G401 (cell line): Measurements from ENCODE around the gene MARF1. TPM values are rescaled to one million over a fixed set of nuclear protein-coding genes. Genes with fewer than 3 reads are reported as not detected.
"Not testable (repeated sequence)": the region's sequence is repeated elsewhere in the genome, so short reads cannot be mapped to it uniquely, and the experiment has no call there.

ENCODE experiments used
- DNase-seq: peaks from one replicate; pipeline ENCODE4 v3.0.0-alpha.2; 2015; ENCODE audit warnings: low spot score
- in situ Hi-C: cut with HindIII; loops from 2 replicates; pipeline ENCODE4 v1.10.0; 2016; ENCODE audit warnings: low sequenced_read_pairs, mixed read lengths
- total RNA-seq: library from RNA; depleted of rRNA; stranded (reverse); fragments of >200 nt; shearing (Covaris generic); gene quantifications from 2 replicates; pipeline ENCODE4 v1.2.3, GENCODE V29; 2014; rRNA removed

Gene MARF1
- total RNA-seq, 1 experiment from 2014 or later = 12.5 TPM

DNA sequence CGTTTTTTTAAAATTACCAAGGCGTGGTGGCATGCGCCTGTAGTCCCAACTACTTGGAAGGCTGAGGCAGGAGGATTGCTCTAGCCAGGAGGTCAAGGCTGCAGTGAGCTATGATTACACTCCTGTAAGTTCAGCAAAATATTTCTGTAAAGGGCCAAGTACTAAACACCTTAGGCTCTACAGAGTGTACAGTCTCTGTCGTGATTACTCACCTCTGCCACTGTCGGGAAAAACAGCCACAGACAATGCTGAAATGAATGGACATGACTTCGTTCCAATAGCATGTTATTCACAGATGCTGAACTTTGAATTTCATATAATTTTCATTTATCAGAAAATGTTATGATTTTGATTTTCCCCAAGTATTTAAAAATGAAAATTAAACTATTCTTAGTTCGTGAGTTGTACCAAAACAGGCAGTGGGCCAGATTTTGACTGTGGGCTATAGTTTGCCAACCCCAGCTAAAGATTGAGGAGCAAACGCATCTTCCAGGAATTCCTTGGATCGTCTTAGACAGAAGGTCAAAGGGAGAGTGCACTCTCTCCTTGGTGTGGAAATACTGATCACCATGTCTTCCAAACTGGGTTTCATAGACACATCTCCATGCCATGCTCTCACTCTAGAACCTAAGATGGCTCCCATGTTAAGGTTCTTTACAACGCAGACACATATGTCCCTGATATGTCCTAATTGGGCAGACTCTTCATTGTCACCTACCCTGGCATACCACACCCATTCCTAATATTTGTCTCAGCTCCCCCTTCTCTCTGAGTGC is 89.5 kb downstream of the MARF1 start:
- no peak for DNase-seq
- in situ Hi-C loops = no loop called here

DNA sequence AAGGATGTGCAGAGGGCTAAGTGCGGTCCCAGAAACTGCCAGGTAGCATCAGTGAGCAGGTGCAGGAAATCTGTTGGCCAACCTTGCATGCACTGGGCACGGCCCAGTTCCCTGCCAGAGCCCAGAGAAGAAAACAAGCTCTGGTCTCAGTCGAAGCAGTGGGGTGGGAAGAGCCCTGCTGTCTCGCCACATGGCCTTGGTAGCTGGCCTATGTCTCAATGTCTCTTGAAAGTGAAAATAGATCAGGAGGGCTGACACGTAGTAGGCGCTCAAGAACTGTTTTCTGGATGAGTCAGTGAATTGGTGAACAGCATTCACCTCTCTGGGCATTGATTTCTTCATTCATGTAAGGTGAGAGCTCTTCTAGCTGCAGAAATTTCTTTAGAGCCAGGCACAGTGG is 90.4 kb downstream of the MARF1 start:
- in situ Hi-C loops = no loop called here

DNA sequence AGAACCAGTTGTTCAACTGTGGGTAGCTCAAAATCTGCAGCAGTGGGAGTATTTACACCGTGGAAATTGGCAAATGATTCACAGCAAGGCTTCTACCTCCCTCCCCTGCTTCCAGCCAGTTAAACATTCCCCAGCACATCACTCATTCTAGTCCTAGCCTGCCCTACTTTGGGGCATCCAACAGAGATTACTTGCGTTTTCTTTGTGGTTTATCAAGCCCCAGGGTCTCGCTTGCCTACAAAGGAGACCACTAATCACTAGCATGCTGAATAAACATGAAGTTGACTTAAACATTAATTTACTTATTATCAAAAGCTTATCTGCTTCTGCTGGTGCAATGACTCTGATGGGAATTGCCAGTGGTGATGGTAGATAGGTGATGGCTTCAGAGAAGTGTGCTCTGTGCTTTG is 94.5 kb downstream of the MARF1 start:
- in situ Hi-C loops = no loop called here
- DNase-seq = no peak

More for the DNA sequence above, 90.4 kb downstream of the MARF1 start:
- DNase-seq = peak; percentile 96

DNA sequence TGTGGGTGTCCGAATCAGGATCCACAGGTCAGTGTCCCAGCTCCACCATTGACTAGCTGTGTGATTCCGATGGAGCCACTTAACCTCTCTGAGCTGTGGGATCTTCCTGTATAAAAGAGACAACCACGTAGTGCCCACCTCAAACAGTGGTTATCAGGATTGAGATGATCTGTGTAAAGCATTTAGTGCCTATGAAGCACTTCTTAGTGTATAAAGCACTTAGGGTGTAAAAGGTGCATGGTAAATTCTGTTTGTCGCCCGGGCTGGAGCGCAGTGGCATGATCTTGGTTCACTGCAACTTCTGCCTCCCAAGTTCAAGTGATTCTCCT is 95.2 kb downstream of the MARF1 start:
- no peak for DNase-seq
- in situ Hi-C loops = no loop called here

DNA sequence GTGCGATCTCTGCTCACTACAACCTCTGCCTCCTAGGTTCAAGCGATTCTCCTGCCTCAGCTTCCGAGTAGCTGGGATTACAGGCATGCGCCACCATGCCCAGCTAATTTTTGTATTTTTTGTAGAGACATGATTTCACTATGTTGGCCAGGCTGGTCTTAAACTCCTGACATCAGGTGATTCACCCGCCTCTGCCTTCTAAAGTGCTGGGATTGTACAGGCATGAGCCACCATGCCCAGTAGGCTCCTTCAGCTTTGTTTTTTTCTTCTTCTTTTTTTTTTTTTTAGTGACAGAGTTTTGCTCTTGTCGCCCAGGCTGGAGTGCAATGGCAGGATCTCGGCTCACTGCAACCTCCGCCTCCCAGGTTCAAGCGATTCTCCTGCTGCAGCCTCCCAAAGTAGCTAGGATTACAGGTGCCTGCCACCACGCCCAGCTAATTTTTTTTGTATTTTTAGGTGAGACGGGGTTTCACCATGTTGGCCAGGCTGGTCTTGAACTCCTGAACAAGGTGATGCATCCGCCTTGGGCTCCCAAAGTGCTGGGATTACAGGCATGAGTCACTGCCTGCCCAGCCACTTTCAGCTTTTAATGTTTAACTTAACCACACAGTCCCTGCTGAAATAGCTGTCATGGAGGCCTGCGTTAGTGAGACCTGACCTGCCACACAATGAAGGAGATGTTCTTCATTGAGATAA is 95.7 kb downstream of the MARF1 start:
- in situ Hi-C loops, DNase-seq: not testable (repeated sequence)

DNA sequence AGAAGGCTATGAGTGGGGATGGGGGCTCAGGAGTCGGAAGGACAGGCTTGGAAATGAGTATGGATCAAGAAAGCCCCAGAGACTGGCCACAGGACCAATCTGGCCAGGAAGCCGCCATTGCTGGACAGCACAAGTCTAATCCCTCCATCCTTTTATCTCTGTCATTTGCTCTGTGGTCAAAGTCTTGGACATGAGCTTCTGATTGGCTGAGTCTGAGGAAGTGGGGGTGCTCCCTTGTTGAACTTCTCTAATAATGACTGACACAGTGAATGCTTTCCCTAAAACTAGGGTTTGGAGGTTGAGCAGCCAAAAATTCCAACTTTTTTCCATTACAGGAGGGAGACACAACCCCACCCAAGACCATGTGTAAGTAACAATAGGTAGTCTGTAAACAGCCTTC is 97.4 kb downstream of the MARF1 start:
- in situ Hi-C loops = no loop called here
- DNase-seq = no peak

DNA sequence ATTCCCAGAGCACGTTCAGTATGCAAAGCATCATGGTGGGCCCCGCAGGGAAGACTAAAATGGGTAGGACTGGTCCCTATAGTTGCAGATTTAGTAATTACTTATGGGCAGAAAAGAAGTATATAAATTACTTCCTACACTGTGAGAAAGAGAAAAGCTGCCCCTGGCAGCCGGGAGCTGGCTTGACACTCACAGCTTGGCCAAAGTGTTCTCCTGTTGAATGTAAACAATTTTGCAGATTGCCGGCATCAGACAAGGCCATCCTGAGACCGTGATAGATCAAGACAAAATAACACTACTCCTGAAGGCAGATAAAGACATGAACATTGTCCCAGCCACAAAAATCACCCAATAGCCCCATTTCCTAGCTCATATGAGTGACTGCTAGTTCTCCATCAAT is 98.5 kb downstream of the MARF1 start:
- DNase-seq = no peak
- in situ Hi-C loops = no loop called here

Other genes starting within 250 kb of the MARF1 start
- 5.2 and 6.7 TPM in 2 replicates for gene MPV17L, start 247.4 kb downstream of the MARF1 start, total RNA-seq
- 20.8 and 32.9 TPM in 2 replicates for gene BMERB1, start 208.6 kb downstream of the MARF1 start, total RNA-seq
- 27.0 and 28.0 TPM in 2 replicates for gene NDE1, start 7.1 kb upstream of the MARF1 start, total RNA-seq
- not detected in 2 replicates for gene MYH11, start 213.9 kb upstream of the MARF1 start, total RNA-seq
- 53.8 and 85.1 TPM in 2 replicates for gene CEP20, start 245.4 kb upstream of the MARF1 start, total RNA-seq